NCI-H345 (cell line): ENCODE measurements around the gene DTNB.

Source experiments
- DNase-seq: peaks from one replicate; lab custom pipeline; 2025; lab: John Stamatoyannopoulos, UW

The DTNB gene

GRCh38 chr2:25386971-25387875 lies 286.2 kb downstream of the DTNB start:
- no peak for DNase-seq

- no peak for DNase-seq
These were observed 287.5 kb downstream of the DTNB start for GRCh38 chr2:25385910-25386309.

DNA sequence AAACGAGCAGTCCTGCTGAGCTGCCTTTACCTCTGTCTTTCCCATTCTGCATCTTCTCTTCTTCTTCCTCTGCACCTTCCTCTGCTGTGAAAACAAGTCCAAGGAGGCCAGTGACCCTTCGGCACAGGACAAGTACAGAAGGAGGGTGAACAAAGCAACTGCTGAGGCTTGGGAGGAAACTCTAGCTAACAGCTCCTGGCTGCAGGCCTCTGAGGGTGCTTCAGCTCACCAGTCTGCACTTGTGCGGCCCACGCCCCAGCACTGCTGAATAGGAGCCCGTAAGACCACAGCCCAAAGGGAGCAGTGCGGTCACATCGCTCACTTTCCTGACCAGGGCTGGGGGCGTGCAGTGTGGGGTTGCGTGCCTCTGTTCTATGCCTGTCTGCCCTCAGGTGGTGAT lies 289.6 kb downstream of the DTNB start:
- DNase-seq = no peak

- DNase-seq = no peak
These were observed 291.9 kb downstream of the DTNB start for GRCh38 chr2:25381502-25381901.

DNA sequence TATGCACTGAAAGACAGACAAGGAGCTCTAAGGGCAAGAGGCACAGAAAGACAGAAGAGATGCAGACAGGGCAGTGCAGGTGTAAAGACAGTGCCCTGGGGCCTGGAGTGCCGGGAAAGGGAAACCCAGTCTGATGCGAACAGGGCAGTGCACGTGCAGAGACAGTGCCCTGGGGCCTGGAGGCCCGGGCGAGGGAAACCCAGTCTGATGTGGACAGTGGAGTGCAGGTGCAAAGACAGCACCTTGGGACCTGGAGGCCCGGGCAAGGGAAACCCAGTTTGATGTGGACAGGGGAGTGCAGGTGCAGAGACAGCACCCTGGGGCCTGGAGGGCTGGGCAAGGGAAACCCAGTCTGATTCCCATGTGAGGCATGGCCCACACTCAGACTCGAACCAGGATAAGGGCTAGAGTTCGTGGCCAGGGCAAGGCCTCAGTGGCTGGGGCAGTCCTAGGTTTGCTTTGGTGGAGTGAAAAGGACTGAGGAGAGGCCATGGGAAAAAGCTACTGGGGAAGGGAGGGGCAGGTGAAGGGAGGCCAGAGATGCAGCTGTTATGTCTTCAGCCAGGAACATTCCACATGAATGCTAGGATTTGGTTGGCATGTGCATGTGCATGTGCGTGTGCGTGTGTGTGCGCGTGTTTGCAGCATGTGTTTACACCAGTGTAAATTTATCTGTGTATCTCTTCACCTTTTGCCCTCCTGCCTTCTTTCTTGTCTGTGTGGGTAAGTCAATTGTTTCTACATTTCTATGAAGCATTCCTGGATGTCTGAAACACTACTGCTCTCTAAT lies 292.6 kb downstream of the DTNB start:
- DNase-seq = no peak

GRCh38 chr2:25380023-25380422 lies 293.4 kb downstream of the DTNB start:
- DNase-seq = no peak

GRCh38 chr2:25379535-25379934 lies 293.8 kb downstream of the DTNB start:
- no peak for DNase-seq

- no peak for DNase-seq
These were observed 294.5 kb downstream of the DTNB start for GRCh38 chr2:25378731-25379490.

GRCh38 chr2:25377822-25378421 lies 295.5 kb downstream of the DTNB start:
- DNase-seq = no peak

DNA sequence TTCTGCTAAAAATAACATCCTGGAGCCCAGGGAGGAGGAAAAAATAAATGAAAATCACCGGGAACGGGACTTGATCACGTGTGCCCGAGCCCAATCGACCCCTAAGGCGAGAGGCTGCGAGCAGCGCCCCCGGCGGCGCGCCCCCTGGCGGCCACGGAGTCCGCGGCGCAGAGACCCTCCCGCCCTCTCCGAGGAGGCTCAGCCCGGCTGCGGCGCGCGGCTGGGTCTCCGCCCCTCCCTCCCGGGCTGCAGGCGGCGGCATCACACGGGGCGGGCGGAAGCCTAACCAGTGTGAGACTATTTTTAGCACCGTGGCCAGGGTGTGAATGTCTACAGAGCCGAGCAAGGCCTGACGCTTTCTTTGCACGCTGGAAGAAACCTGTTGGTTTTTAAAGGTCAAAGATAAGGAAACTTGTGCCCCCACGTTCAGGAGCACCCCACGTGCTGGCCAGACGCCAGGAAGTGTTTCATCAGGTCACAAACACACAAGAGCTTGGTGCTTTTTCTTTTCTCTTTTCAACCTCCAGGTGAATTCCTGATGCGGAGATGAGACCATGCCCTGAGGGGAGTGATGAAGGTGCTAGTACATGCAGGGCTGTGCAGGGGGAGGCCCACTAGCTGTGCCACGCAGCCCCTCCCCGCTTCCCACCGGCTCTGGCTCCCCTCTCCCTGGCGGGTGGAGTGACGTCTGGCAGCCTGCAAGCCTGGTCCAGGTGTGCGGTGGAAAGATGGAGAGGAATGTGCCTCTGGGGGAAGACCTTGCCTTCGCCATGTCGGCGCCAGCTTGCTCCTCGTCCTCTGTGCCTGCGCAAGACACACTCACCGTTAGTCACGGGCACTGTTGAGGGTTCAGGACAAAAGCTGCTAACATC lies 296.4 kb downstream of the DTNB start:
- peak; percentile 97 for DNase-seq

DNA sequence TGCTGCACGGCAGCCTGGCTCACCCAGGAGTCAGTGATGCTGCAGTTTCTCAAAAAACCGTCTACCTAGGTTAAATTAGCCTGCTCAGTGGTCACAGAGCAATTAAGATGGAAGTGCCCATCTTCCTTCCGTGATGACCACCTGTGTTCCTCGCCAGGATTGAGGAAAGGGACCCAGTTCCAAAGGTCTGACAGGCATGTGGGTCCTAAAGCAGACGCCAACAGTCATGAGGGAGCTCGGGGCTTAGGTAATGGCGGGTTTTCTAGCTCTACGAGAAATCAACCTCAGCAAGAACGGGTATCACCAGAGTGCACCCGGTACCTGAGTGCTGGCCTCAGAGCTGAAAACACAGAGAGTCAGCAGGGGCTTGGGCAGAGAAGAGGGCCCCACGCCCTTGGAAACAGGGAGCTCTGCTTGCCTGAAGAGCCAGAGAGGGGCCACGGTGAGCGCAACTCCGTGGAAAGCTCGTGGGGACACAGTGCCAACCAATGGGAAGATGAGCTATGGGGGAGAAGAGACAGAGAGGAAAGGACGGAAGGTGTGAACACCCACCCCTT lies 297.3 kb downstream of the DTNB start:
- no peak for DNase-seq

DNA sequence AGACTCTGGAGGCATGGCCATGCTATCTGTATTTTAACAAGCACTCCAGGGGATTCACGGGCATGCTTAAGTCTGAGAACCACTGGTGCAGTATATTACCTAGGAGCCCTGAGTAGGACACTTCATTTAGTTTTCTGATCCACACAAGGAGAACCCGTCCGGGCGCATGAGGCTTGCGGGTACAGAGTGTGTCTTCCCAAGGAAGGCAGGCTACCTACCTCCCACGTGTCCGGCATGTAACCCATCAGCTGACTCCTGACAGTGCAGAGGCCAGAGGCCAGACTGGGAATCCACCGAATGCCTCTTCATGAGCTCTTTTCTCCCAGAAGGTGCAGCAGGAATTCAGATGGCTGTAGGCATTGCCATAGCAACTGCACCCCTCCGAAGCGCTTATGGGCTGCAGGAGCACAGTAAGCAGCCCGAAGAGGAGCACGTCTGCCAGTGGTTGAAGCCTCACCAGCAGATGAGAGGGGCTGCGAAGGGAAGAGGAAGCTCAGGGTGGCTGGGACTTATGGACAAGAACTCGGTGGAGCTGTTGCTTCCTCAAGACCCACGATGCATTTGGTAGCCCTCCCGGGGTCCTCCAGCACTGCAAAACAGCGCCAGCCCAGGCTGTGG lies 297.9 kb downstream of the DTNB start:
- no peak for DNase-seq

DNA sequence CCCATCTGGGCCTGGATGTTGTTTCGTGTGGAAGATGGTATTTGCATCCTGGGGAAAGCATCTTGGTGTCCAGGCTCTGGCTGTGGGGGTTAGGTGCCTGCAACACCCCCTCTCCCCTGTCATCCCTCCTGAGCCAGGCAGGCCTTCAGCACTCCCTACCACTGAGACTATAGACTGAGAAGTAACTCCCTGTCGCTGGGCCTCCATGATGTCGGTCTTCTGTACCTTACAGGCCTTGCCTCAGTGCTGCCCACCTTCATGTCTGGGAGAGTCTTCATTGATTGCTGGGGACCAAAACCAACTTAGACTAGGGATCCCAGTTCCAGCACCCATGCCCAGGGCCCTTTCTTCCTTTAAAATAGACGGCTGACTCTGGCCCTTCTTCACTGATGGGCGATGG lies 298.6 kb downstream of the DTNB start:
- no peak for DNase-seq

DNA sequence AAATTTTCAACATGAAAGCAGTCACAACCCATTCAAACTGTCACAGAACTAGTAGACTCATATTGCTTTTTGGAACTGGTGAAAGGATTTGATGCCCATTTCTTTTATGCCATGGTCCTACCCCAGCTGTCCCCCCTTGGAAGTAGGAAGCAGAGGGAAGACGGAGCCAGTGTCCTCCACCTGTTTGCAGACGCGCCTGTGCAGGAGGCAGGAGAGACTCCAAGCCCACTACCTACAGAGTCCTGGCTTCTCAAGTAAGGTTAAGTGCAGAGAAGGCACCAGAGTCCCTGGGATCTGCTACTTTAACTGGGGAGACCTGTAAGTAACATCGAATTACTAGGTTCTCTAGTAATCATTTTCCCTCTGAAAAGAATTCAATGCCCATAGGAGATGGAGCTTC lies 299.0 kb downstream of the DTNB start:
- DNase-seq = no peak

DNA sequence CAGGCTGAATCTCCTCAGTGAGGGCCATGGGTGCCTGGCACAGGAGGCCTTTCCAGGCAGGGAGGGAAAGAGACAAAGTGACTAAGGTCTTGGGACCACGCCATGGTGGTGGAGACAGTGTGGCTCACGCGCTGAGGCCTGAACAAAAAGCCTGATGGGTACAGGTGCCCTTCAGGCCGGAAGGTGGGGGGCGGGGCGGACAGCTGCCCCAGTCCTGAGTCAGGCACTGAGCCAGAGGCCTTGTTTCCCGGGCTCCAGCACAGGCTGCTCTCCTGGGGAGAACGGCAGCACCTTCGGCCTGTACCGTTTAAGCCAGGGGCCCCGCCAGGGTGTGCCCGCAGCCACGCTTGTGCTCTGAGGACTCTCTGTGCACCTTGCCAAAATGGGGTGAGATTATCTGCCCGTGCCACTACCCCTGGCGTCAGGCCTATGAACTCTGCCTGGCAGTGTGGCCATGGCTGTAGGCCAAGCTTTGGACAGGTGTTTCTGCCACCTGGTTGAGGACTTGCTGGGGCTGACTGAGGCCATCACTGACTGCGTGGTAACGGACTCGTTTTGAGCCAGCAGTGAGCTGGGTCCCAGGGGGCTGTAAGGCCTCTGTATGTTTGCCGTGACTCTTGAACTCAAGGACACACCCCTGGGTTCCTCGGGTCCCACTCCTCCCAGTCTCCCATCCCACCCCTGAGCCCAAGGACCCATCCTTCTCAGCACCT lies 300.0 kb downstream of the DTNB start:
- peak; percentile 84 for DNase-seq

GRCh38 chr2:25372405-25373268 lies 300.7 kb downstream of the DTNB start:
- peak; percentile 31 for DNase-seq

GRCh38 chr2:25371253-25372241 lies 301.8 kb downstream of the DTNB start:
- DNase-seq = no peak
